ENCODE measurements around the gene RSRC1.

DNA sequence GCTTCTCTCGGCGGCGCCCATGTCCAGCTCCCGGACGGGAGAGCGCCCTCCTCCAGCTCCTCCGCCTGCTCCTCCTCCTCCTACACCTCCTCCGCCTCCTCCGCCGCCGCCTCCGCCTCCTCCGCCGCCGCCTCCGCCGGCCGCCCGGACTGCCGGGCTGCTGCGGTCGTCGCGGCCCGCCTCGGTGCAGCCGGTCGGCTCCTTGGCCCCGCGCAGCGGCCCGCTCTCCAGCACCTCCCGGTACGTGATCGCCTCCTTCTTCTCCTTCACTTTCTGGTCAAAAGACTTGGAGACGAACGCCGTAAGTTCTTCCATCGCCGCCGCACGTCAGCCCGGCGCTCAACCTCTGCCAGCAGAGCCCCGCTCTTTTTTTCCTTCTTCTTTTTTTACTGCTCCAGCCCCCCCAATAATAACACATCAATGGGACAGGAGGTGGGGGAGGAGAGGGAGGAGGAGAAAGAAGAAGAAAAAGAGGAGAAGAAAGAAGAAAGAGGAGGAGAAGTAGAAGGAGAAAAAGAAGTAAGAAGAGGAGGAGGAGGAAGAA, 4.1 kb upstream of the RSRC1 start:
- TF ChIP-seq, protein P1, sequence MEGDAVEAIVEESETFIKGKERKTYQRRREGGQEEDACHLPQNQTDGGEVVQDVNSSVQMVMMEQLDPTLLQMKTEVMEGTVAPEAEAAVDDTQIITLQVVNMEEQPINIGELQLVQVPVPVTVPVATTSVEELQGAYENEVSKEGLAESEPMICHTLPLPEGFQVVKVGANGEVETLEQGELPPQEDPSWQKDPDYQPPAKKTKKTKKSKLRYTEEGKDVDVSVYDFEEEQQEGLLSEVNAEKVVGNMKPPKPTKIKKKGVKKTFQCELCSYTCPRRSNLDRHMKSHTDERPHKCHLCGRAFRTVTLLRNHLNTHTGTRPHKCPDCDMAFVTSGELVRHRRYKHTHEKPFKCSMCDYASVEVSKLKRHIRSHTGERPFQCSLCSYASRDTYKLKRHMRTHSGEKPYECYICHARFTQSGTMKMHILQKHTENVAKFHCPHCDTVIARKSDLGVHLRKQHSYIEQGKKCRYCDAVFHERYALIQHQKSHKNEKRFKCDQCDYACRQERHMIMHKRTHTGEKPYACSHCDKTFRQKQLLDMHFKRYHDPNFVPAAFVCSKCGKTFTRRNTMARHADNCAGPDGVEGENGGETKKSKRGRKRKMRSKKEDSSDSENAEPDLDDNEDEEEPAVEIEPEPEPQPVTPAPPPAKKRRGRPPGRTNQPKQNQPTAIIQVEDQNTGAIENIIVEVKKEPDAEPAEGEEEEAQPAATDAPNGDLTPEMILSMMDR (IDR thresholded peaks at IDR 0.05; ENCODE audit: poor library complexity) = no peak
- TF ChIP-seq EZH2 (IDR thresholded peaks at IDR 0.05; ENCODE audit: borderline replicate concordance) = peak; percentile 99
- peak; percentile 97 for TF ChIP-seq EZH2phosphoT487 (IDR thresholded peaks at IDR 0.05; ENCODE audit: low read depth, severe bottlenecking, unreplicated experiment)

All from hepatocyte (in vitro differentiated cells).